ENCODE data around the gene RUNDC3A.

Gene RUNDC3A

DNA sequence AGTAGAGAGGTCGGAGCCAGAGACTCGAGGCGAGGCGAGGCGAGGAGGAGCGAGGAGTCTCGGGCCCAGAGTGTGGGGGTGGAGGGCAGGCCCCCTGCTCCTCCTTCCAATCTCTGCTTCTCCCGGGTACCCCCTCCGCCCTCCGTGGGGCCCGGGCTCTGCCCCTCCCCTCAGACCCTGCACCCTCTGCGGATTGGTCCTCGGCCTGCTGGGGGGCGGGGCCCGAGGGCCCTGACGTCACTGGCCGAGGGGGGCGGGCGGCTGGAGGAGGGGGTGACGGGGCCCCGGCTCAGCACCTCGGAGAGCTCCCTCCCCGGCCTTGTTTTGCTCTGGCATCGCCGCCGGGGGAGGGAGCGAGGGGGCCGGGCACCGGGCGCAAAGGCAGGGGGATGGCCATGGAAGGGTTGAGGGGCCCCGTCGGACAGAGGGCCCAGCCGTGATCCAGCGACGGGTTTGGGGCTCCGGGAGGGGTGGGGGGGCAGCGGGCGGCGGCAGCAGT lies at the start of gene RUNDC3A:
TSS of gene RUNDC3A (plus strand) at position 282 of the 499 bp plus-strand sequence. CDS start 232 bp downstream, outside the sequence.
- DNase-seq = peak; percentile 74

DNA sequence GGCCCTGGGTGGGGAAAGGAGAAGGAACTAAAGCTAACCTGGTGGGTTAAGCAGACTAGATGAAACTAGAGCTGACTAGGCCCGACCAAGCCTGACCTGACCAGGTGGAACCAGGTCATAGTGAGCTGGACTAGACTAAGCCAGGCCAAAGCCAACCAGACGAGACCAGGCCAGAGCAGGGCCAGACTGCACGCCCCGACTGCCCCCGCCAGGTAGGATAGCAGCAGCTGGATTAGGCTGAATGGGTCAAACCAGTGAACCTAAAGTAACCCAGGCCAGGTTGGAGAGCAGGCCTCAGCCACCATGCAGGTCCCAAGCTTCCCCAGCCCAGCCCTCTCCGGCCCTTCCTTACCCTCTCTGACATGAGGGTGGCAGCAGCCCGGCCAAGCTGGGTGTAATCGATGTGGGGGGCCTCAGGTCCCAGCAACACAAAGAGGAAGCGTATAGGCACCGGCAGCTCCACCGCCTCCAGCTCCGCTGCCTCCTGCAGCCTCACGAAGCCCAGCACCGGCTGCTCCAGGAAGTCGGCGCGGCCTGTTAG lies 49.5 kb upstream of the RUNDC3A start:
- DNase-seq = no peak

- DNase-seq = no peak
Observed at GRCh38 chr17:44260296-44260695, 48.1 kb upstream of the RUNDC3A start.

- DNase-seq = no peak
Observed at GRCh38 chr17:44262654-44263225, 45.7 kb upstream of the RUNDC3A start.

- DNase-seq = no peak
Observed at GRCh38 chr17:44263345-44263902, 45.0 kb upstream of the RUNDC3A start.

DNA sequence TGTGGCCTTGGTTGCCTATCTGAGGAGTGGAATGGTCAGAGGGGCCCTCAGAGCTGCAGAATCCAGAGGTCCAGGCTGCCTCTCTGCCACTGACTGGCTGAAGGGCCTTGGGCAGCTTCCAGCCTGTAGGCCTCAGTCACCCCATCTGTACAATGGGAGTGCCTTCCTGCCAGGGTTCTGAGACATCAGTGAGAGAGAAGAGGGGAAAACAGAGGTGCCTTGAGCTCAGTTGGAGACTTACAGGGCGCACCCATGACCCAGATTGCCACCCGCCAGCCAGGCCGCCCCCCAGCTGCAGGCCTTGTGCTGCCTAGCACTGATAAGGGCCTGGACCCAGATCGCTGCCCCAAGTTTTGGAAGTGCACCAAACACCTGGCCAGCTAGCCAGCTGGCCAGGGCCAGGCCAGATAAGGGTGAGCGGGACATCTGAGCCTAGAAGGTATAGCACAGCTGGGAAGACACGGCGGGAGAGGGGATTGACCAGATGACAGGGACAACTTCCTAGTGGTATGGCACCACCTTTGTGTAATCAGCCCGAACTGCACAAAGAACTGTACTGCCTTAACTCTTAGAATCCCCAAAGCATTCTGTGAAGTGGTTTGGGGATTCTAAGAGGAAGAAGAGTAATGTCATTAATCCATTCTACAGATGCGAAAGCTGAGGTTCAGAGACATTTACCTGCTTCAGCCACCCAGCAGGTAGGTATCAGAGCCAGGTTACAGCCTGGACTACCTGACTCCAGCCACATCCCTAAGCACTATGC lies 41.8 kb upstream of the RUNDC3A start:
- no peak for DNase-seq

DNA sequence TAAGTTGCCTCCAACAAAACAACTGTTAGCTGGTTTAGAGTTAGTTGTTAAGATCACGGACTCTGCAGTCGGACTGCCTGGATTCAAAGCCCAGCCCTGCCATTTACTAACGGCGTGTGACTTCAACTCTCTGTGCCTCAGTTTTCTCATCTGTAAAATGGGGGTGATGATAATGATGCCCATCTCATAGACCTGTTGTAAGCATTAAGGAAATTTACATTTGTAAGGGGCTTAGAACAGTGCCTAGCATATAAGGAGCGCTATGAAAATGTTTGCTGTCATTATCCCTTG lies 41.3 kb upstream of the RUNDC3A start:
- no peak for DNase-seq

GRCh38 chr17:44267818-44268490 lies 40.4 kb upstream of the RUNDC3A start, which contains the start of gene SLC4A1:
Gene SLC4A1 (minus strand): TSS chr17:44268135. CDS start chr17:44262866, 5,269 bp downstream.
- no peak for DNase-seq

DNA sequence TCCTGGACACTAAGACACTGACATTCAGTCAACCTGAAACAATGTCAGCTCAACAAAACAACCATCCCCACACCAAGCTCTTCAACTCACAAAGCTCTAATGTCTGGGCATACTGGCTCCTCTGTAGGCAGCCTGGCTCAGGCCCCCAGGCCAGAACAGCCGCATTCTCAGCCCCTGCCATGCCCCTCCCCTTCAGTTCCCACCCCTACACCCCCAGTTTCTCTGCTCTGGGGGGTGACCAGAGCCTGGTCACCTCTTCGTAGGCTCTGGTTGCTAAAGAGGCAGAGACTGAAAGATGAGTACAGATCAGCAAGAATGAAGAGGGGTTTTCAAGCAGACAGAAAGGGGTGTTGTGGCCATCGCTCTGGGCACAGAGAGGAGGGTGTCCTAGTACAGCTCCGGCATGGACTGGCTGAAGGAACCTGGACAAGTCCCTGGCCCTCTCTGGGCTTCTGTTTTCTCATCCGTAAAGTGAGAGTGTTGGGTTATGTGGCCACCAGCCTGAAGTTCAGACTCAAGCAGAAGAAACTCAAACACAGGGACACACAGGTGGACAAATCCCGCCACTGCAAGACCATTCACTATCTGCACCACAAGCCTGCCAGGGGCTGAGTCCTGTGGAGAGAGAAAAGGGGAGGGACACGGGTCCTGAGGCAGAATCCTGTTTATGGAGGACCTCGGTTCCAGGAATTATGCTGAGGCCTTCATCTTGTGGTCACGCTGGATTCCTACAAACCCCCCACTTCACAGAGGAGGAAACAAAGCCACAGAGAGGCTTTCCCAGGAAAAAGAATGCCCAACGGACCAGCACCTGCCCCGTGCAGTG lies 39.5 kb upstream of the RUNDC3A start:
- no peak for DNase-seq

- no peak for DNase-seq
Observed at GRCh38 chr17:44269535-44270240, 38.7 kb upstream of the RUNDC3A start.

- no peak for DNase-seq
Observed at GRCh38 chr17:44272321-44272951, 36.0 kb upstream of the RUNDC3A start.

DNA sequence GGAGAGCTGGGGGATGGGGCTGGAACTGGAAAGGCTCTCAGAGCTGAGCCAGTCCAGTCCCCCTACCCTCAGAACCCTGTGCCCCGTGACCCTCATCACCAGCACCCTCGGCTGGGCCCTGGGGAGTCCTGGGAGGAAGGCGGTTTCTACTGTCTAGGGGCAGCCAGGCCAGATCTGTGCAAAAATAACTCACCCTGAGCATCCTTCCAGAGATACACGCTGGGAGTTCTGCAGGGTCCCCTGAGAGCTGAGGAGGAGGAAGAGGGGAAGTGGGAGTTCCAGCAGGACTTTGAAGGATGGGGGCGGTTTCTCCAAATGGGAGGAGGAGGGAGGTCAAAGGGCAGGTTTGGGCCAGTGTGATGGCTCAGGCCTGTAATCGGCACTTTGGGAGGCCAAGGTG lies 35.4 kb upstream of the RUNDC3A start:
- DNase-seq = no peak

GRCh38 chr17:44273607-44274006 lies 34.8 kb upstream of the RUNDC3A start:
- DNase-seq = no peak

- DNase-seq = no peak
Observed at GRCh38 chr17:44277976-44278375, 30.4 kb upstream of the RUNDC3A start.

DNA sequence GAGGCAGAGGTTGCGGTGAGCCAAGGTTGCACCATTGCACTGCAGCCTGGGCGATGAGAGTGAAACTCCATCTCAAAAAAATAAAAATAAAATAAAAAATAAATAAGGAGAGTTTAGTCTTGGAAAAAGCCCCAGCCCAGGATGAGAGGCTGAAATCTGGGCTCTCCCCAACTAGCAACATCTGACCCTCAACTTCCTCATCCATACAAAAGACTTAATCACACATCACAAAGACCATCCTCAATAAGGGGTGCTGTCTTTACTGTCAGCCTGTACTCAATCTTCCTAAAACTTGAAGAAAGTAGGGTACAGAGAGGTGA lies 29.1 kb upstream of the RUNDC3A start:
- DNase-seq = no peak

GRCh38 chr17:44279666-44280391 lies 28.6 kb upstream of the RUNDC3A start:
- DNase-seq = no peak

DNA sequence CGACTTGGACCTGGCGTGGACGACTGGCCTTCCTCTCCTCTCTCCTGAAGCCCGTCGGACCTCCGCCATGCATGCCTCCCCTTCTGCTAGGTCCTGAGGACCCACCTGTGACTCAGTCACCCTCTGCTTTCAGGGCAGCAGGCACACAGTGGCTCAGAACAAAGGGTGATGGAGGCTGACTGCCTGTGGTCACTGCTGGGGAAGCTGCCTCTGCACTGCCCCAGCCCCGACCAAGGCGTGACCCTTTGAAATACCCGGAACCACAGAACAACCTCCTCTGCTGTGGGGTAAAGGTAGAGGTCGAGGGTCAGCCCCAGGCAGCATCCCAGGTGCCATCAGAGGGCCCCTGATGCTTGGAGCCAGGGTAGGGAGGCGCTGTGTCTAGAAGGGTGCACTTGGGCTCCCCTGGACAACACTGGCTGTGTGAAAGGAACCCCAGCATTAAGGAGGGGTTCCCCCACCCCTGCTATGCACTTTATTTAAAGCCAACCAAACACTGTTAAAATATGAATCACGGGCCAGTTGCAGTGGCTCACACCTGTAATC lies 27.9 kb upstream of the RUNDC3A start:
- no peak for DNase-seq

GRCh38 chr17:44281570-44281969 lies 26.8 kb upstream of the RUNDC3A start:
- no peak for DNase-seq

DNA sequence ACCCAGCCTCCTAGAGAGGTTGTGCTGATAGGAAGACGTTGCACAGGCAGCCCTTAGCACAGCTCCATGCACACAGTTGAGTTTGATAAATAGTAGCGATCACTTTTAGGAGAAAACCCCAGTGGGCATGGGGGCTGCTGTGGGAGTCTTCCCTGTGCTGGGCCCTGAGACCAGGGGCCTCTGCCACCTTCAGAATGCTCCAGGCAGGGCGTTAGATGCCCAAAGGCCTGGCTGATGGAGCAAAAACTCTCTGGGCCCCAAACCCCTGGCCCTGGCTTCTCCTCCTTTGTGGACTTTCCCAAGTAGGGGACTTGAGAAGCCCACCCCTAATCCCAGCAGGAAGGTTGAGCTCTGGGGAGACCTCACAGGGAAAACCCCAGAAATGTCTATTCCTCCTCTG lies 26.1 kb upstream of the RUNDC3A start:
- DNase-seq = no peak

- DNase-seq = no peak
Observed at GRCh38 chr17:44283344-44284023, 24.9 kb upstream of the RUNDC3A start.

Measured in activated effector memory CD4-positive, alpha-beta T cell treated with Interleukin-2 at 50 U/mL for 16 hours (primary cell).